Lung (tissue), 12 donors: Measurements from ENCODE around the gene HK1. TPM values are rescaled to one million over a fixed set of nuclear protein-coding genes. Genes with fewer than 3 reads are reported as not detected.
A peak's percentile ranks its signal among the peaks of the same experiment; 100 is the strongest.

ENCODE experiments used
- ATAC-seq: fragments of 200-7000 bp; cut with Tn5 transposase; one replicate; pipeline ENCODE4 v1.9.1; 2020; ENCODE audit warnings: moderate number of reproducible peaks; ENCODE audit not compliant: insufficient read depth, low FRiP score
- DNase-seq, 3 donors: peaks; one replicate each; pipeline ENCODE4 v3.0.0-alpha.2; 2013 to 2017
- H3K27ac ChIP-seq, 2 donors: one replicate each; pipeline ENCODE4 v1.5.1; 2013; ENCODE audit warnings: mild to moderate bottlenecking in 2 of 2, moderate library complexity in 2 of 2, control low read depth in 1 of 2, inconsistent platforms in 1 of 2, low read depth in 1 of 2, low read length in 1 of 2
- H3K27me3 ChIP-seq, 3 donors: one replicate each; pipeline ENCODE4 v1.5.1; 2013; ENCODE audit warnings: low read length in 2 of 3; ENCODE audit not compliant: control insufficient read depth in 3 of 3, insufficient read depth in 3 of 3
- H3K36me3 ChIP-seq, 4 donors: one replicate each; pipeline ENCODE4 v1.5.1; 2013; ENCODE audit warnings: low read length in 4 of 4, mild to moderate bottlenecking in 1 of 4, moderate library complexity in 1 of 4; ENCODE audit not compliant: control insufficient read depth in 4 of 4, insufficient read depth in 4 of 4
- H3K4me1 ChIP-seq, 5 donors: one replicate each; pipeline ENCODE4 v1.5.1; 2013; ENCODE audit warnings: low read length in 5 of 5, mild to moderate bottlenecking in 2 of 5, moderate library complexity in 1 of 5; ENCODE audit not compliant: control insufficient read depth in 5 of 5, insufficient read depth in 5 of 5
- H3K4me3 ChIP-seq: one replicate; pipeline ENCODE4 v1.5.1; 2013; ENCODE audit warnings: mild to moderate bottlenecking, control low read depth, moderate library complexity
- H3K9ac ChIP-seq, 2 donors: one replicate each; pipeline ENCODE4 v1.5.1; 2013; ENCODE audit warnings: low read length in 2 of 2, control low read depth in 1 of 2; ENCODE audit not compliant: insufficient read depth in 1 of 2
- H3K9me3 ChIP-seq, 4 donors: one replicate each; pipeline ENCODE4 v1.5.1; 2013; ENCODE audit warnings: low read length in 3 of 4, mild to moderate bottlenecking in 1 of 4, moderate library complexity in 1 of 4; ENCODE audit not compliant: control insufficient read depth in 4 of 4, insufficient read depth in 3 of 4
- CTCF ChIP-seq: IDR thresholded peaks from 2 replicates; pipeline ENCODE4 v1.5.1; 2012; ENCODE audit warnings: mild to moderate bottlenecking; ENCODE audit errors: control extremely low read depth, extremely low read depth
- WGBS, 2 donors: extraction: QIAGEN DNeasy Blood & Tissue Kit; methylation state at CpG; one replicate each; pipeline ENCODE4 v1.1.7; 2013; 5-methylcytosine and 5-hydroxymethylcytosine counted together
- polyA plus RNA-seq, 2 donors: library from polyadenylated mRNA; stranded (reverse); fragments of 200-250 nt; gene quantifications; one replicate each; pipeline ENCODE4 v1.2.1, GENCODE V29; 2013
- total RNA-seq, 2 donors: library from RNA; depleted of rRNA in 1 of 2; stranded (reverse); fragments of >200 nt in 1 of 2; gene quantifications; one replicate each; pipeline ENCODE4 v1.2.1, GENCODE V29; 2014 to 2021
- donor health status: control.
- donor health status: control.
- donor health status: Bipolar disorder and iron deficiency.
- donor health status: healthy.
- donor health status: DM: yes; HTN: yes; CAD: no.

The HK1 gene
- total and polyA plus RNA-seq, 4 donors = 33.6 to 120 (median 78.0) TPM

GRCh38 chr10:69379800-69380199 is 101.5 kb downstream of the HK1 start:
- Histone ChIP-seq H3K9me3 (peaks cover 0 to 2% (median 0%) of the 10 kb centered on the region in 4 donors), H3K27me3 (no peaks in the 10 kb centered on the region), H3K9ac (no peak overlapping the region), H3K27ac (no peak overlapping the region), H3K36me3 (peaks cover 19 to 54% (median 28%) of the 10 kb centered on the region in 4 donors), H3K4me1 (peaks cover 3 to 36% (median 15%) of the 10 kb centered on the region in 5 donors), H3K4me3 (no peak overlapping the region)
- DNase-seq (no peak), ATAC-seq (no peak)
- 97 to 98% methylated on average over 16 of the region's 16 CpGs for WGBS, 2 donors
- TF ChIP-seq CTCF = no peak

- no peak for TF ChIP-seq CTCF
- no peaks in the 10 kb centered on the region for H3K27me3 ChIP-seq
- no peak overlapping the region for H3K27ac ChIP-seq
- H3K4me3 ChIP-seq = no peak overlapping the region
- WGBS, 2 donors = 89 to 94% methylated on average over 26 of the region's 26 CpGs
- peak; percentile 20 for ATAC-seq
- H3K9me3 ChIP-seq = peaks cover 0 to 2% (median 0%) of the 10 kb centered on the region in 4 donors
- no peak overlapping the region for H3K9ac ChIP-seq
- DNase-seq = no peak
- H3K36me3 ChIP-seq = peaks cover 23 to 55% (median 38%) of the 10 kb centered on the region in 4 donors
- H3K4me1 ChIP-seq = peaks cover 0 to 9% (median 4%) of the 10 kb centered on the region in 5 donors
Measured at GRCh38 chr10:69382382-69383117, 104.3 kb downstream of the HK1 start.

GRCh38 chr10:69383558-69383957 is 105.3 kb downstream of the HK1 start:
- peak overlapping the region in 1 of 2 donors; percentile 54 for H3K27ac ChIP-seq
- peaks cover 29 to 56% (median 44%) of the 10 kb centered on the region in 4 donors for H3K36me3 ChIP-seq
- no peak overlapping the region for H3K9ac ChIP-seq
- no peaks in the 10 kb centered on the region for H3K27me3 ChIP-seq
- no peak for TF ChIP-seq CTCF
- no peak for DNase-seq
- peaks cover 0 to 2% (median 0%) of the 10 kb centered on the region in 4 donors for H3K9me3 ChIP-seq
- 71% methylated on average over 3 of the region's 3 CpGs for WGBS, 2 donors
- H3K4me3 ChIP-seq = no peak overlapping the region
- peaks cover 0 to 2% (median under 1%) of the 10 kb centered on the region in 5 donors for H3K4me1 ChIP-seq
- ATAC-seq = no peak
